NCI-H1105 (cell line): ENCODE measurements around the gene ESYT2.

ENCODE experiments used
- DNase-seq: peaks from one replicate; lab custom pipeline; 2025; lab: John Stamatoyannopoulos, UW

The ESYT2 gene

DNA sequence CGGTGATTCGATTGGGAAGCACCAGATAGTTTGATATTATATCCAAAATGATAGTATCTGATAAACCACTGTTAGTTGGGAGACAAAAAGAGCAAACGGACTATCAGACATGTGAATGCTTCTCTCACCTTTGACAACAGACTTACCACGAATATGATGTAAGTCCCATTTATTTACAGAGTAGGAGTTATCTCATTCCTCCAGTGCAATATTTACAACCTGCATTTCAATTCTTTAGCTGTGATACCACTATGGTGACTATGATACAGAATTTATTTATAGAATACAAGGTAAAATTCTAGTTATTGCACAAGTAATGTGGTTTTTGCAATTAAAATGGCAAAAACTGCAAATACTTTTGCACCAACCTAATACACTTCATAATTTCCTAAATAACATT, 61.6 kb downstream of the ESYT2 start:
- DNase-seq = no peak

DNA sequence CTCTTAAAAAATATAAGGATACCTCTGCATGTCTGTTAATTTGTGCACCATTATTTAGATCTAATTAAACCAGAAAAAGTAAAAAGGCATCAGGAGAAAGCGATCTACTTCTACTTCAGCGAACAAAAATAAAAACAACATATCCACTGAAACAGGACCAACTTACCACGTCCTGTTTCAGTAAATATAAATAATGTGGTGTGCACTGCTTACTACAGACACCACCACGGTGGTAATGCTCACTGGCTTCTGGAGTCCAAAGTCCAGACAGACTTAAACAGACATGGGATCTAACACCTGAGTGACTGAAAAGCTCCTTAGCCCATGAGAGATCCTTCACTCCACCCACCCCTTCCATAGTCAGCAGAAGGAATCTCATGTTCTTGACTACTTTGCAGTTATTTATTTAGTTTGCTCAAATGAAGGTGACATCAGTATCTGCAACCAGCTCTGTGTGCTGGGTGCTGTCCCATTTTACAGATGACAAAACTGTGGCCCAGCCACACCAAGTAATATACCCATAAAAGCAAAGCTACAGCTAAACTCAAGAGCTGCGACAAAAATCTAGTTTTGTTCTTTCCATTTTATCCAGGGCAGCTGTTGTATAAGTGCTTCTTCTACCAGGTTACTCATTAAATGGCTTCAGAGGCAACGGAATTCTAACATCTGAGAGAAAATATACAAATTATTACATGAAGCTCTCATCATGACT, 62.6 kb downstream of the ESYT2 start:
- DNase-seq = no peak

DNA sequence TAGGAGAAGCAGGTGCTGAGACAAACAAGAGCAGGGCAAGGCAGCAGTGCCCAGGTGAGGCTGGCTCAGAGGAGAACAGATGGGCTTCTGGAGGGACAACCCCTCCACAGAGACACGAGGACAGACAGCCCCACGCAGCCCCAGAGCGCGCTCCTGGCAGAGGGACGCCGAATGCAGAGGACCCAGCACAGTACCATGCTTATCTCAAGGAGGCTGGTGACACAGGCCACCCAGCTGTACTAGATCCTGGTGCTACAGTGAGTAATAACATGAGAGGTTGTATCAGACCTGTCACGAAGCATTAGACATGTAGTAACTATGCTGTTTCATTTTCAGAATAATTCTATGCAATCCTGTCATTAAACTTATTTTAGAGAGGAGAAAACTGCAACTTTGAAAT, 64.3 kb downstream of the ESYT2 start:
- DNase-seq = no peak

DNA sequence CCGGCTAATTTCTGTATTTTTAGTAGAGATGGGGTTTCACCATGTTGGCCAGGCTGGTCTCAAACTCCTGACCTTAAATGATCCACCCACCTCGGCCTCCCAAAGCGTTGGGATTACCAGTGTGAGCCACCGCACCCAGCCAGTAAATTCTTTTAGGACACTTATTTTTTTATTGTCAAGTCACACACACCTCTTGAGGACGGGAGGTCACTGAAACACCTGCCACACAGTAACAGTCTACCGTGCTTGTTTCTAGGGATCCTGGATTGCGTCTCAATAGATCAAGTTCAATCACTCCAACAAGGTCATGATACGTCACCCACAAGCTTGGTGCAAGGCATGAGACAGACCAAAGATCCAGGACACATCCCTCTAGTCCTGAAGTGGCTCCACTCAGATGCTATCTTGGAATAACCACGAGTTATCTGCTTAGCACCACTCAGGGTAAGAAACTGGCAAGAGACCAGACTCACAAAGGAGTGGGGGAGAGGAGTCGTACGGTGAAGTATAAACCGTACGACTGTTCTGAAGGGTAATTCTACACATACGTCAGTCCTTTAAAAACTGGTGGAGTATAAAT, 65.8 kb downstream of the ESYT2 start:
- DNase-seq = no peak

DNA sequence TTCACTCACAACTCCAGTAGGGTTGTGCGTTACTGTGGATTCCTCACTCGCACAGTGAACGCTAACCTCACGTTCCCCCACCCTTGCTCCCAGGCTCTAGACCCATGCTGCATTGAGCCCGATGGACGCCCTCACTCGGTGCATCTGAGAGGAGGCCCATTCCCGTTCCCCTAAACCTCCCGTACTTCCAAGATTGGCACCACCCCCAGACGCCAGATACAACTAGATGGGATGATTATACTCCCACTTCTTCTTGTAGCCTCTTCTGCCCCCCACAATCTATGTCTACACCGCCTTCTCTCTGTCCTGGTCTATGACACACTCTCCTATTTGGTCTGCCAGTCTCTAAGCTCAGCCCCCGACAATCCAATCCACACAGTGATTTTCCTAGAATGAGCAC, 67.4 kb downstream of the ESYT2 start:
- no peak for DNase-seq

DNA sequence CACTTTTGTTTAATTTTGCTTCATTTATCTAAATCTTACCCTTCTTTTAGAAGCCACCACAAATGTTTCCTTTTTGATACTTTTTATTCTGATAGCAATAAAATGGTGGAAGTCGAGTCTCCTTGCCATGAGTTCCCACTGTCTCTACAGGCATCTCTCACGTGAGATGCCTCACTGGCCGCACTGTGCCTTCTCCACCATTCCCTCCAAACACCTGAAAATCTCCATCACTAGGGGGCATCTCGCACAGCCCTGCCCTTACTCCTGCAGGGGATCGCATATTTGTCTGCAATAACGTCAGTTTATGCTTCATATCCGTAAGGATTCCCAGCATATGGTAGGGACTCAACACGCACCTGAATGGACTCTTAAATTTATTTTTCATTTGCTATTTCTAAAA, 68.4 kb downstream of the ESYT2 start:
- no peak for DNase-seq

DNA sequence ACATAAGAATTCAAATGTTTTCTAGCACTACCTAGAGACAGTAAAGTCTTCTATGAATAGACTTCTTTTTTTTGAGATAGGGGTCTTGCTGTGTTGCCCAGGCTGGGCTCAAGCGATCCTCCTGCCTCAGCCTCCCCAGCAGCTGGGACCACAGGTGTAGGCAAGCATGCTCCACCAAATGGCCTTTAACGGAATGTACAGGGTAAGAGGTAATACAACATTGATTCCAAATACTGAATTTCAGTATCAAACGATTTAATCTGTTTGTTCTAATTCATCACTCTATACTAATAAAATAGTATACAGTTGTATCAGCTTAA, 68.9 kb downstream of the ESYT2 start:
- DNase-seq = no peak

DNA sequence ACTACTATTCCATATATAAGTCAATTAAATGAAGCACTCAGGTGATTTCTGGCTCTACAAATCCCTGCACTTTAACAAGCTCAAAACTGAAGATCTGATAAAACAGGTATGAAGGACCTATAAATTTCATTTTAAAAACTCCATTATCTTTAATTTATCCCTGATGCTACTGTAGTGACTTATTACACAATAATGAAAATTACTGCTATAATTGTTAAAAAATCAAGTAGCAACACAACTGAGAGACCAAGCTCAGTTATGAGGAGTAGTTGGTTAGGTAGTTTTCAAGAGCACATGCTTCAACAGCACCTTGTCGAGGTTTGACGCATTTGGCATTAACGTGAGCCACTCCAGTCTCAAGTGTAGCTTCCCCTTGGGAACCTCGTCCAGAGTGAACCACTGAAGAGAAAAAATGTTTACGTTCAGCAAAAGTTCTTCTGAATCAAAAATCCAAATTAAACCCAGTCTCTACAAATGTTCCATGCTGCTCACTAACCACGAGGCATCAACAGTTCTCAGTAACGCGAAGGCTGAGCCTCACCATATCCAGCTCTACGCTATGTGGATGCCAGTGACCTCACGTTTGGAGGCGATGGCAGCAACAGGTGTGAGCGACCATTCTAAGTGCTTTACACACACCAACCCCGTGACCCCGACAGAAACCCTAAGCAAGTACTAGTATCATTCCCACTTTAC, 69.4 kb downstream of the ESYT2 start:
- DNase-seq = no peak

DNA sequence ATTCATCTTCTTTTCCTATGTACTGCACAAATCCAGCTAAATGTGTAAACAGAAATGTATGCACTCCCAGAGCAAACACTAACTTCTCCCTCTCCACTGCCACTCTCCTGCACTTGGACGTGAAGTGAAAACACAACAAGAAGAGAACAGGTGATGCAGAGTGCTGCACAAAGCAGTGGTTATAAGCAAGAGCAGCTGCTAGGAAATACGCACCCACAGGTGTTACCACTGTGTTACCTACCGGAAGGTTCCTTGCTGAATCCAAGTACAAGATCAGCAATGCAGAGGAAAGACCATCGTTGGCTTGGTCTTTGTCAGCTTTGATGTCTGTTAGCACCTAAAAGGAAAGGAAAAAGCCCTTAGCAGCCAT, 70.1 kb downstream of the ESYT2 start:
- DNase-seq = no peak

DNA sequence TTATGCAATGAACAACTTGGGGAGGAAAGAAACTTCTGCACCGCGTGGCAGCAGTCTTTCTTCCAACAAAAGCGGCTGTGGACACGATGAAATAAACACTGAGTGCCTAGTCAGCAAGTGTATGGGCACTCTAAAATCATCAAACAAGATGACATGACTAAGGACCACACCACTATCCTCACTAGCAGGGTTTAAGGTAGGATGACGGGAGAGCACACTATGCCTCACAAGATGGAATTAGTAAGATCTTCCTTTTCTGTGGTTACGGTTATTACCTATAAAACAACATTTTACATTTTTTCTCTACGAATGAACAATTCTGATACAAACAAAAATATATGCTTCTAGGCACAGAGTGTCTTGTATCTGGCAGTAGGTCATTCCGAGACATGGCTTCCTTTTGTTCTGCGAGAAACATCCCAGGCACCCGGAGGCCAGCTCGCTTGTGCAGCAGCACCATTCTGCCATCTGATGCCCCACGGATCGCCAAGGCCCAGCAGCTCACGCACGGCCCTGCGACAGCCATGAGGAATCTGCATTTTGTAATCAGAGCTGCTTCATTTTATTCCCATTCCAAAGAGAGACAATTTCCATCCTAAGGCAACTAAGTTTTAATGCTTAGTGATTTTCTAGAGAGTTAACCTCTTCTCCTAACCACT, 70.6 kb downstream of the ESYT2 start:
- no peak for DNase-seq

DNA sequence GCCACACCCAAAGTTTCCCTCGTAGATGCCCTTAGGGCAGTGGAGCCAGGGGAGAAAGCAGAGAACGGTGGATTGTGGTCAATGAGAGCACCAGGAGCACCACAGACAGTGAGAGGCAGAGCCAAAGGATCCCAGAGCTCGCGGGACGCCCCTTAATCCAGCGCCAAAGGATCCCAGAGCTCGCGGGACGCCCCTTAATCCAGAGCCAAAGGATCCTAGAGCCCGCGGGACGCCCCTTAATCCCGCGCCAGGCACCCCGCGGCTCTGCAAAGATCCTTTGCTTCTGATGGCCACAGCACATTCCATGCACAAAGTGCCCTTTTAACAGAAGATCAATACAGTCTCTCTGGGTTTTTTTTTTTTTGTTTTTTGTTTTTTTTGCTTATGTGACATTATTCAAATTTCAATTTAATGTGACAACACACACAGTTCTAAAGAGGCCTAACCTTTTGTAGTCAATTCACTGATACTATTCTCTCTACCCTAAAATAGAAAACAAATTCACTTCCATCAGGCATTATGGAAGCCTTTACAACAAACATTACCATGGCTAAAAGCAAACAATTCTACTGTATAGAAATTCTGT, 71.8 kb downstream of the ESYT2 start:
- DNase-seq = no peak

DNA sequence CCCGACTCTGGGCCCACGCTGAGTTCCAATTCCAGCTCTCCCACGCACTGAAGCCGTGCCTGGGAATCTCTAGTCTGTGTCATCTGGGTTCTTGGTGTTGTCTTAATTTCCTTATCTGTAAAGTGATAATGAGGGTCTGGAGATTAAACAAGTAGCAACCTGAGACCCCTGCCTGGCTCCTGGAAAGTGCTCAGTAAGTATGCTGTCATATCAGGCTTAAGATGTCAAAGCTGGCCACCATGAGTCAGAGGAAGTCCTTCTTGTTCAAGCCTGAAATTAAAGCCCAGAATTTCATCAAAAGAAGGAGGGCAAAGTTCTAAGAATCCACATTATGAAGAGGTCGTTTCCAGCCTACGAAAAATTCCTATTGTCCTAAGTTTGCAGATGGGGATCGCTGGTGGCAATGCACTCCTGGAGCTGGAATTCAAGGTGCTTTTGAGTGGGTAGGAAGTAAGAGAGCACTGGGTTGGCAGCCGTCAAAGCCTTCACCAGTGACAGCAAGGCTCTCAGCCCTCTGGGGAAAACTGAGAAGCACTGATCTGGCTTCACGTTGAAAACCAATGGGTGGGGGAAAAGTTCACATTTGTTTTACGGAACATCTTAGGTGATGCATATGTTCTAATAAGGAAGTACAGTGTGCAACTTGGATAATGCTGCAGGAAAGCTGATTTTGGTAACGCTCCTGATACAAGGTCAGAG, 74.4 kb downstream of the ESYT2 start:
- DNase-seq = no peak

DNA sequence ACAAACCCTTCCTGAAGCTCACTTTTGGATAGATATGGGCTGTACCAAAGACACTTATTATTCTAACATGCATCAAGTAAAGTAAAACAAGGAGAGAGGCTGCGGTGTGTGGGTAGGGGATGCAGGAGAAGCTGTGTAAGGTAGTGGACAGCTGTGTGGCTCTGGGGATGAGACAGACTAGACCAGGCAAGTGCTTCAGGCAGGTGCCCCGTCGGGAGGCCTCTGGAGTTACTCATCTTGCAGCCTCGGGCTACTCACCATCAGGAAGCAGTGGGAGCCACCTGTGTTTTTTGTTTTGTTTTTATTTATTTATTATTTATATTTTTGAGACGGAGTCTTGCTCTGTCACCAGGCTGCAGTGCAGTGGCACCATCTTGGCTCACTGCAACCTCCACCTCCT, 75.4 kb downstream of the ESYT2 start:
- no peak for DNase-seq

DNA sequence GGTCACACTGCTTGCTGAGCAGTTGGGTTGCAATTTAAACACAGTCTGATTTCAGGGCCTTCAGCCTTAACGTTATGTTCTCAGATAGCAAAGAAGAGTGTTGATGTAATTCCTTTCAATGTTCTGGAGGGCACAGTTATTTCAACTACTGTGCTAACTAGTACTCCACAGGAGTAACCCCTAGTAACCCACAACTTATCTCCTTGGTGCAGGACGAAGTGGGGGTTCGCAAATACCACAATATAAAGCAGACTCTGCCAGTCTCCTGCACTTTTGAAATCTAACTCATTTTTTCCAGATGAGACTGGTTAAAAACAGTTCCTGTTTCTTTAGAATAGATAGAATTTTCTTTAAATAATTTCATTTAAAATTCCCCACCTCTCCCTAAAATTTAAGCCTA, 77.6 kb downstream of the ESYT2 start:
- no peak for DNase-seq

DNA sequence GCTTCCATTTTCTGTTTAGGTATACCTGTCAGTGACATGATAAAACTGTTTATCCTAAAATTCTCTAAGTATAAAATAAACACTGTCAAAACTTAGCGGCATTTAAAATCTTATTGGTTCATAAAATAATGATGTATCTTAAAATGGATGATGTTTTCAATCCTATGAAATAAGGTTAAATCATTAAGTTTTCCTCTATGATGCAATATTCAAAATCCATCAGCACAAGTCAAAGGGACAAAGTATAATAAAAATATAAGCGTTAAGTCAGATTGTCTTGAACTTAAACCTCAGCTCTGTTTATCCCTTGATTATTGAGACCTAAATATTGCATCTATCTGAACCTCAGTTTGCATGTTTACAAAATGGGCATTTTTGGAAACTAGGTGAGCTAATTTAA, 78.1 kb downstream of the ESYT2 start:
- no peak for DNase-seq

DNA sequence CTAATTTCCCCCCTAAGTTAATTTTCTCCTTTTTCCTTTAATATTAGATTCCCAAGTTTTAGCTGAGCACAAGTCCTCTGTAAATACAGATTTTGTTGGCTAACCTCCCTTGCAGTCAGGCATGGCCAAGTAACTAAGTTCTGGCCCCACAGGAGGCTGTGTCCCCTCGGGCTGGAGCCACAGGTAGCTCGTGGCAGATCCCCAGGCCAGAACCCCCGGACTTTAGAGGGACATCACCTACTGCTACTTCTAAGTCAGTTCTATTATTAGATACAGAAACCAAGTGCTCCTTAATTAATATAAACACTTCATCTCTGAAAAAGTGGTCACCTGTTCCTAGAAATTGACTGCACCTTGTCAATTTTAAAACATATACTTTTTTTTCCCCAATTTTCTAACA, 78.6 kb downstream of the ESYT2 start:
- no peak for DNase-seq

DNA sequence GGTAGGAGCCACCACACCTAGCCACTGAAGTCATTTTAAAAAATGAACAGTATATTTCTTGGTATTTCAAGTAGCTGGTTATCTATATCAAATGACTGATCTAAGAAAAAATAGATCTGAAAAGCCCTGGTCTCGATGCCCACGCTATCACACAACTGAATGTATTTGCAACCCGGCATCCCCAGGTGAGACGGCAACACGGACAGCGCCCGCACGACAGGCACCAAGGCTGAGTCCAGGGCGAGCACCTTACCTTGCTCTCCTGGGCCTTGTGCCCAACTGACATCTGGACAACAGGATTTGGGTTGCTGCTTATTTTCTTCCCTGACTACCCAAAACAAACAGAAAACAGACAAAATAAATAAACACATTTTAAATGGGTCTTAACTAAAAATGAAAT, 79.9 kb downstream of the ESYT2 start:
- no peak for DNase-seq

DNA sequence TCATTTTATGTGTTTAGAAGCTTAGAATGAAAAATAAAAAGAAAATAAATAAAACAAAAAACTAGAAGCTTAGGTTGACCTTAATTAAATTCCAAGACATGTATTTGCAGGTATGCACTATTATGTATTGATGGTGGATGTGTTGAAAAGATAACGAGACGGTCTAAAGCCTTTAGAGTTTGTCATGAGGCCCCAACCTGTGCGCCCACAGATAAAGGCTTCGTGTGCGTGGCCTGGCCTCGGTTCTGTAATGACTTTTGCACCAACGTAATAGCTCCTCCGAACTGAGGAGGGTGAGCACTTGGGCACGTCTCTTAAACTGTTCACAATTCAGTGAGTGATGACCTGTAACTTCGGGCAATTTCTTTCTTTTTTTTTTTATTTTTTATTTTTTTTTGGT, 81.0 kb downstream of the ESYT2 start:
- no peak for DNase-seq

DNA sequence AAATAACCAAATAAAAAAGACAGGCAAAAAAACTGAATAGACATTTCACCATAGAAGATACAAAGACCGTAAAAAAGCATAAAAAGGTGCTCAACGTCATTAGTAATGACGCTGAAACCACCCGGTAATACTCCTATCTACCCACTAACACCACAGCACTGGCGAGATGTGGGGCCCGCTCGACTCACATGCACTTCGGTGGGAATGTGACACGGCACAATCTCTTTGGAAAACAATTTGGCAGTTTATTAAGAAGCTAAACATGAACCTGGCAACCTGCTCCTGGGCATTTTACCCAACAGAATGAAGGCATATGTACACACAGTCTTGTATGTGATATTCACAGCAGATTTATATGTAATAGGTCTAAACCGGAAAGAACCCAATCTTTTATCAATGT, 81.9 kb downstream of the ESYT2 start:
- DNase-seq = no peak

DNA sequence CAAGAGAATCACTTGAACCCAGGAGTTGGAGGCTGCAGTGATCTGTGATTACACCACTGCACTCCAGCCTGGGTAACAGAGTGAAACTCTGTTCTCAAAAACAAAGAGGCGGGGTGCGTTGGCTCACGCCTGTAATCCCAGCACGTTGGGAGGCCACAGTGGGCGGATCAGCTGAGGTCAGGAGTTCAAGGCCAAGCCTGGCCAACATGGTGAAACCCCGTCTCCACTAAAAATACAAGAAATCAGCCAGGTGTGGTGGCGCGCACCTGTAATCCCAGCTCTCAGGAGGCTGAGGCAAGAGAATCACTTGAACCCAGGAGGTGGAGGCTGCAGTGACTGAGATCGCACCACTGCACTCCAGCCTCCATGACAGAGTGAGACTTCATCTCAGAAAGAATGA, 82.4 kb downstream of the ESYT2 start:
- no peak for DNase-seq

DNA sequence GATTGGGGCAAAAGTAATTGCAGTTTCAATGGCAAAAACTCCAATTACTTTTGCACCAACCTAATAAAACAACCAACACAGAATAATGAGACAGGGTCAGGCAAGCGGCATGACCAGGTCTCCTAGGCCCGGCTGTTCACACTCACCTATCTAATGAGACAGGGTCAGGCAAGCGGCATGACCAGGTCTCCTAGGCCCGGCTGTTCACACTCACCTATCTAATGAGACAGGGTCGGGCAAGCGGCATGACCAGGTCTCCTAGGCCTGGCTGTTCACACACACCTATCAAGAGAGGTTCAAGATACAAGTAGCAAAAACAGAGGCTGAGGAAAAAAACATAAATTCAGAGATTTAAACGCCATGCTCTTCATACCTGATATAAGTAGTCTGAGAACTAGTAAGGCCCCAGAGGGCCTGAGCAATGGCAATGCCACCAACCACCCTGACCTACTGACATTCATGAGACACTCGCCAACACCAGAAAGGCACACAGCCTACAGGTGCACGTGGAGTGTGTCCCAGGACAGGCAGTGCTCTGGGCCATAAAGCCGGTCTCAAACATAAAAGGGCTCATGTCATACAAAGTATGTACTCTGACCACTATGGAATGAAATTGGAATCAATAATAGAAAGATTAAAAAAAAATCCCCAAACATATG, 84.1 kb downstream of the ESYT2 start:
- no peak for DNase-seq

DNA sequence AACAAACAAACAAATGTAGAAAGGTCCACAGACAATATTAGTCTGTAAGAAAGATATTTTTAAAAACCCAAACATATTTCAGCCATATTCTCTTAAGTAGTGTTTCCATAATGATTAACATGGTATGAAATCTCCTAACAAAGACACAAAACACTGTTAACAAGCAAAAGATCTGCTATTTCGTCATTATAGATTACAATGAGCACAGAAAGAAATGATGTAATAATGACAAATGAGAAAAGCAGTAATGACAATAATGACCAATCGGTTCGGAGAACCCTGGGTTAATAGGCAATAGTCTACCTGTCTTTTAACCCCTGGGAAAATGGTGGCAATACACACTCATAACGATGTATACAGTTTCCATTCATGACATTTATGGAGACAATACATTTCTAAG, 85.2 kb downstream of the ESYT2 start:
- no peak for DNase-seq
